ENCODE results near the gene C1orf105. TPM values are rescaled to one million over a fixed set of nuclear protein-coding genes. Genes with fewer than 3 reads are reported as not detected.

C1orf105 gene
- total and polyA plus RNA-seq, 10 of the 15 experiments (the other 5 are each of a cell fraction or from before 2014, with no cell fraction given) = not detected

DNA sequence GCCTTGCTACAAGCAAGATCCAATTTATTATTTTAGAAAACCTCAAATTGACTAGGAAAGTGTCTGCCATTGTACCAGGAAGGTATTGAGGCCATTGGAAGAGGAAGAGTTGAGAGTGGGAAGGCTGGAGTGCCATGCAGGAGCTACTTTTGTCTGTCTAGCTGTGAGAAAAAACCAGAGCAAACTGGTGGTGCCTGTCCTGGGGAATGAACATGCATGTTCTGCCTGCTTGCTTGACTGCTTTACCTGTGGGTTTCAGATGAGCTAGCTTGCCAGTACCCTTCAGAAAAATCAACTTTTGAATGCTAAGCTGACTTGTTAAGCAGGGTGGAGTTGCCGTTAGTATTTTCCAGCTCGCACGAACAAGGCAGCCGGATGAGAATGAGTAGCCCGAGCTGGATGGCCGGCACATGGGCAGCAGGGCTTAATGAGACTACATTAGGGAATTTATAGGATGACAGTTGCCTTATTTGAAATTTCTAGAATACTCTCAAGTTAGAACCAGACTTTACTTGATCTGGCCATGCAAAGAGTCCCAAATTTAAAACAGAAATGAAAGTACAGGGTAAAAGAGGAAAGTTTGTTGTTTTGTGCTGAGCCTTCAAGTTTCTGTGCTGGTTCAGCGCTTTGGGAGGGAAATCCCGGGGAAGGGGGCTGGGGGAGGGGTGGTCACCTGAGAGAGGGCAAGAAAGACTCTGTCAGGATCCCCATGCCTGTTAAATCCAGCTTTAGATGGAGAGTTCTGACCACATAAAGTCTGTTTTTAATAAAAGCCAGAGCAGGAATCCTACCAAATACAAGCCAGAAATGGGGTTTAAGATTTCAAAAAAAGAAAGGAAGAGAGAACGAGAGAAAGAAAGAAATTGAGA lies 29.6 kb upstream of the C1orf105 start (continued):
- TF ChIP-seq MTA2 (IDR thresholded peaks at IDR 0.05; ENCODE audit: low read depth) (peak; percentile 49; the same call in 1 of the 2 replicates), RAD21 (IDR thresholded peaks at IDR 0.05; ENCODE audit: insufficient read depth, low read depth, low read length) (peak; percentile 34; the same call in 1 of the 2 replicates), PAX5 (IDR thresholded peaks at IDR 0.05; ENCODE audit: borderline replicate concordance, low read depth, low read length) (peak; percentile 95), GATAD2B (conservative IDR thresholded peaks at IDR 0.05; ENCODE audit: low read depth) (0 out of 2 replicates have a peak, but pooled peaks have one; percentile 64), BACH1 (IDR thresholded peaks at IDR 0.05; ENCODE audit: borderline replicate concordance) (peak; percentile 32; the same call in 1 of the 2 replicates), SUPT20H (IDR thresholded peaks at IDR 0.05; ENCODE audit: borderline replicate concordance, control insufficient read depth, low read depth, low read length) (no peak), SPI1 (IDR thresholded peaks at IDR 0.05; ENCODE audit: borderline replicate concordance, insufficient read depth, low read depth, low read length) (no peak), NBN (IDR thresholded peaks at IDR 0.05) (peak; percentile 30; the same call in 1 of the 2 replicates)
- TF ChIP-seq, protein P1, sequence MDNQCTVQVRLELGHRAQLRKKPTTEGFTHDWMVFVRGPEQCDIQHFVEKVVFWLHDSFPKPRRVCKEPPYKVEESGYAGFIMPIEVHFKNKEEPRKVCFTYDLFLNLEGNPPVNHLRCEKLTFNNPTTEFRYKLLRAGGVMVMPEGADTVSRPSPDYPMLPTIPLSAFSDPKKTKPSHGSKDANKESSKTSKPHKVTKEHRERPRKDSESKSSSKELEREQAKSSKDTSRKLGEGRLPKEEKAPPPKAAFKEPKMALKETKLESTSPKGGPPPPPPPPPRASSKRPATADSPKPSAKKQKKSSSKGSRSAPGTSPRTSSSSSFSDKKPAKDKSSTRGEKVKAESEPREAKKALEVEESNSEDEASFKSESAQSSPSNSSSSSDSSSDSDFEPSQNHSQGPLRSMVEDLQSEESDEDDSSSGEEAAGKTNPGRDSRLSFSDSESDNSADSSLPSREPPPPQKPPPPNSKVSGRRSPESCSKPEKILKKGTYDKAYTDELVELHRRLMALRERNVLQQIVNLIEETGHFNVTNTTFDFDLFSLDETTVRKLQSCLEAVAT (IDR thresholded peaks at IDR 0.05) = peak; percentile 60; the same call in 1 of the 2 replicates
- TF ChIP-seq, protein P2, sequence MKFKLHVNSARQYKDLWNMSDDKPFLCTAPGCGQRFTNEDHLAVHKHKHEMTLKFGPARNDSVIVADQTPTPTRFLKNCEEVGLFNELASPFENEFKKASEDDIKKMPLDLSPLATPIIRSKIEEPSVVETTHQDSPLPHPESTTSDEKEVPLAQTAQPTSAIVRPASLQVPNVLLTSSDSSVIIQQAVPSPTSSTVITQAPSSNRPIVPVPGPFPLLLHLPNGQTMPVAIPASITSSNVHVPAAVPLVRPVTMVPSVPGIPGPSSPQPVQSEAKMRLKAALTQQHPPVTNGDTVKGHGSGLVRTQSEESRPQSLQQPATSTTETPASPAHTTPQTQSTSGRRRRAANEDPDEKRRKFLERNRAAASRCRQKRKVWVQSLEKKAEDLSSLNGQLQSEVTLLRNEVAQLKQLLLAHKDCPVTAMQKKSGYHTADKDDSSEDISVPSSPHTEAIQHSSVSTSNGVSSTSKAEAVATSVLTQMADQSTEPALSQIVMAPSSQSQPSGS (IDR thresholded peaks at IDR 0.05; ENCODE audit: low read length) = peak; percentile 93

Measured in GM12878 (cell line).